Limb (tissue), 2 donors: ENCODE data around the gene SHOX.
A peak's percentile ranks its signal among the peaks of the same experiment; 100 is the strongest.
"Not testable (repeated sequence)": the region's sequence is repeated elsewhere in the genome, so short reads cannot be mapped to it uniquely, and the experiment has no call there.

Experiments
- DNase-seq, 2 donors: peaks; one replicate each; pipeline ENCODE4 v3.0.0-alpha.2; 2016; ENCODE audit errors: extremely low spot score in 2 of 2

The SHOX gene

GRCh38 chrX:630612-631496 is at the start of gene SHOX:
TSS of gene SHOX (plus strand) at chrX:630791. CDS start at chrX:630898, 107 bp downstream.
- peak in 1 of 2 donors; percentile 71 for DNase-seq

DNA sequence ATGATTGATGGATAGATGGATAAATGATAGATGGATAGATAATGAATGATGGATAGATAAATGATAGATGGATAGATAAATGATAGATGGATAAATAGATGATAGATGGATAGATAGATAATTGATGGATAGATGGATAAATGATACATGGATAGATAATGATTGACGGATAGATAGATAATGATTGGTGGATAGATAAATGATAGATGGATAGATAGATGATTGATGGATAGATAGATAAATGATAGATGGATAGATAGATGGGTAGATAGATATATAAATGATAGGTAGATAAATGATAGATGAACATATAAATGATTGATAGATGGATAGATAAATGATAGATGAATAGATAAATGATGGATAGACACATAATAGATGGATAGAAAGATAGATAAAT is 49.5 kb upstream of the SHOX start:
- DNase-seq = no peak

- DNase-seq = no peak
Observed at GRCh38 chrX:581720-582298, 48.8 kb upstream of the SHOX start.

GRCh38 chrX:584572-584971 is 46.0 kb upstream of the SHOX start:
- no peak for DNase-seq

DNA sequence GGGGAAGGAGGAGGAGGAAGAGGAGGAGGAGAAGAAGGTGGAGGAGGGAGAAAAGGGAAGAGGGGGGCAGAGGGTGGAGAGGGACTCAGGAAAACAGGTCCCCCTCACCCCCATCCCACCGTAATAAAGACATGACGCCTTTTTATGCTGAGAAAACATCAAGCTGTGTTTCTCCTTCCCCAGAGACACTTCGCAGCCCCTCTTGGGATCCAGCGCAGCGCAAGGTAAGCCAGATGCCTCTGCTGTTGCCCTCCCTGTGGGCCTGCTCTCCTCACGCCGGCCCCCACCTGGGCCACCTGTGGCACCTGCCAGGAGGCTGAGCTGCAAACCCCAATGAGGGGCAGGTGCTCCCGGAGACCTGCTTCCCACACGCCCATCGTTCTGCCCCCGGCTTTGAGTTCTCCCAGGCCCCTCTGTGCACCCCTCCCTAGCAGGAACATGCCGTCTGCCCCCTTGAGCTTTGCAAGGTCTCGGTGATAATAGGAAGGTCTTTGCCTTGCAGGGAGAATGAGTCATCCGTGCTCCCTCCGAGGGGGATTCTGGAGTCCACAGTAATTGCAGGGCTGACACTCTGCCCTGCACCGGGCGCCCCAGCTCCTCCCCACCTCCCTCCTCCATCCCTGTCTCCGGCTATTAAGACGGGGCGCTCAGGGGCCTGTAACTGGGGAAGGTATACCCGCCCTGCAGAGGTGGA is 45.3 kb upstream of the SHOX start:
- DNase-seq = no peak

GRCh38 chrX:586351-586750 is 44.2 kb upstream of the SHOX start:
- DNase-seq = no peak

DNA sequence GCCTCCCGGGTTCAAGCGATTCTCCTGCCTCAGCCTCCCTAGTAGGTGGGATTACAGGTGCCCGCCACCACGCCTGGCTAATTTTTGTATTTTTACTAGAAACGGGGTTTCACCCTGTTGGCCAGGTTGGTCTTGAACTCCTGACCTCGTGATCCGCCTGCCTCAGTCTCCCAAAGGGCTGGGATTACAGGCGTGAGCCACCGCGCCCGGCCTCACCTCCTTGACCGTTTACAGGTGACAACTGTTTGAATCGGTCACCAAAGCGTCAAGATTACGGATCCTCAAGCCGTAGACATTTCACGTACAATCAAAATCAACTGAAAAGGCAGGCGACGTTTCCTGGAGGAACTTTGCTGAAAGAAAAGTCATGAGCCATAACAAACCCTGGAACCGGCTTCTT is 41.3 kb upstream of the SHOX start:
- DNase-seq = not testable (repeated sequence)

DNA sequence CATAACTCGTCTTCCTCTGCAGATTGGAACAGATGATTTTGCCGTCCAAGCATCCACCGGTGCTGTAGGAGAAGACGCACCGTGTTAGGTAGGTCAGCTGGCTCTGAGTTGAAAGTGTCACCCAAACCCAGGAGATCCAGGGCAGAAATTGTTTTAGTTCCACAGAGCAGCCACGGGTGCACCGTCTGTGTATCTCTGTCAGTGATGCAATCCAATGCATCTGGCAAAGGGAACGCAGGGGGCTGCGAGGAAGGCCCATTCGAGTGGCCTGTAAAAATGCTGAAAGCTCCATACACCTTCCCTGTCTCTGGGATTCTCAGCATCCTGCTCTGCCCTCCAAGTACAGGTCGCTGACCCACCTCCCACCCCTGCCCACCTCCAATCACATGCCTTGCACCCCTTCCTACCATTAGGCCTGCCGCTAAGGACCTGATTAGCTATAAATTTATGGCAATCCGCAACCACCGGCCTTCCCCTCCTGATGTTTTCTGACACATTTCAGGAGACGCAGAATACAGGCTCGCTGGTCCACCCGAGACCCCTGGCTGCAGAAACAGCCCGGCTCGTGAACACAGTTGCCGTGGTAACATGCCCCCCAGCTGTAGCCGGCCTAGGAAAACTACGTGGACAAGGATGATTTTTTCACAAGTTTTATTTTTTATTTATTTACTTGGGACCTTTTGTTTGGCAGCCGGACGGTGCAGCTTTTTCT is 39.7 kb upstream of the SHOX start:
- no peak for DNase-seq

DNA sequence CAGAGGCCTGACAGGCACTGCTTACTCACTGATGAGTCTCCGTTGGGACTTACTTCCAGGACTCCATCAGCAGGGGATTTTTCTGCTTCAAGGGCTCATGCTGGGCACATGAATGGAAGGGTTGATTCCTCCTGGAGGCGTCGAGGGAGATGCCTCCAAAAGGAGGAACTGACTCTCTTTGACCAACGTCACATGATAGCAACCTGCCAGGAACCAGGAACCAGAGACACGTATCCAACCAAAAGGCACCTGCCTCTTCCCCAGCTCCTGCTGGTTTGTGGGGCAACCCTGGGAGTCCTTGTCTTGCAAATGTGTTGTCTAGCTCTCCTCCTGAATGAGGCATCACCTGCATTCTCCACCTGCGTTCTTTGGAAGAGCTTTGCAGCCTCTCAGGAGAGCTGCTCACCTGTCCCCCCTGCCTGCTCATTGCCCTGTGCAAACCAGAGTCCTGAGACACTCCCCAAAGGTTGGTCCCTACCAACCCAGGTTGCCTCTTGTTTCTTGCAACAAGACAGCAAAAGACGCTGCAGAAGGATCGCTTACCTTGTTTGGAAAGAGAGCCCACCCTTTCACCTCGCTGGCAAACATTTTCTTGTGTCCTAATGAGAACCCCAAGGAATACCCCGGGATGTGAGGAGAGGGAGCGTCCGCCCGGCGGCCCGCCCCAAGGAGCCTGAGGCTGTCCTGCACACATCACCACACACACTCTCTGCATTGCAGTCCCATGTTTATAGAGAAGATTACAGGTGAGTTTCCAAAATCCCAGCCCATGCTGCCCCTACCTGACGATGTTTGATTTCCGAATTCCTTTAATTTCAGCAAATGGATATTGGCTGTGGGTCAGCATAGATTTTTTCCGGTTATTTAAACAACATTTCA is 30.5 kb upstream of the SHOX start:
- no peak for DNase-seq

DNA sequence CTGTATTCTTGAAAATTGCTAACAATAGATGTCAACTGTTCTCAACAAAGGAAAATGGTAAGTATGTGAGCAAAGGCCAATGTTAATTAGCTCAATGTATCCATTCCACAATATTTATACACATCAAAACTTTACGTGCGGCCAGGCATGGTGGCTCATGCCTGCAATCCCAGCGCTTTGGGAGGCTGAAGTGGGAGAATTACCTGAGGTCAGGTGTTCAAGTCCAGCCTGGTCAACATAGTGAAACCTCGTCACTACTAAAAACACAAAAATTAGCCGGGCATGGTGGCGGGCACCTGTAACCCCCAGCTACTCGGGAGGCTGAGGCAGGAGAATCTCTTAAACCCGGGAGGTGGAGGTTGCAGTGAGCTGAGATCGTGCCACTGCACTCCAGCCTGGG is 27.6 kb upstream of the SHOX start:
- DNase-seq = not testable (repeated sequence)

DNA sequence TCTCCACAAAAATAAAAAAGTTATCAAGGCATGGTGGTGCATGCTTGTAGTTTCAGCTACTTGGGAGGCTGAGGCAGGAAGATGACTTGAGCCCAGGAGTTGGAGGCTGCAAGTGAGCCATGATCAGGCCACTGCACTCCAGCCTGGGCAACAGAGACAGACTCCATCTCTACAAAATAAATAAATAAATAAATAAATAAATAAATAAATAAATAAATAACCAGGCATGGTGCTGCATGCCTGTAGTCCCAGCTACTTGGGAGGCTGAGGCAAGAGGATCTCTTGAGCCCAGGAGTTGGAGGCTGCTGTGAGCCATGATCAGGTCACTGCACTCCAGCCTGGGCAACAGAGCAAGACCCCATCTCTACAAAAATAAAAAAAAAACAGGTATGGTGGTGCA is 26.0 kb upstream of the SHOX start:
- not testable (repeated sequence) for DNase-seq

DNA sequence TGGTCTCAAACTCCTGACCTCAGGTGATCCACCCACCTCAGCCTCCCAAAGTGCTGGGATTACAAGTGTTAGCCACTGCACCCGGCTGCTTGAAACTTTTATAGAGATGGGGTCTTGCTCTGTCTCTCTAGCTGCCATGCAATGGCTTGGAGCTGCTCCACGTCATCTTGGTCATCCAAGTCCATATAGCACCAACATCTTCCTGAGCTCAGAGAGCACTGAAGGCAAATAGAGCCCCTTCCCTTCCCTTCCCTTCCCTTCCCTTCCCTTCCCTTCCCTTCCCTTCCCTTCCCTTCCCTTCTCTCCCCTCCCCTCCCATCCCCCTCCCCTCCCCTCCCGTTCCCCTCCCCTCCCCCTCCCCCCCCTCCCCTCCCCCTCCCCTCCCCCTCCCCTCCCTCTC is 22.5 kb upstream of the SHOX start:
- DNase-seq = not testable (repeated sequence)

DNA sequence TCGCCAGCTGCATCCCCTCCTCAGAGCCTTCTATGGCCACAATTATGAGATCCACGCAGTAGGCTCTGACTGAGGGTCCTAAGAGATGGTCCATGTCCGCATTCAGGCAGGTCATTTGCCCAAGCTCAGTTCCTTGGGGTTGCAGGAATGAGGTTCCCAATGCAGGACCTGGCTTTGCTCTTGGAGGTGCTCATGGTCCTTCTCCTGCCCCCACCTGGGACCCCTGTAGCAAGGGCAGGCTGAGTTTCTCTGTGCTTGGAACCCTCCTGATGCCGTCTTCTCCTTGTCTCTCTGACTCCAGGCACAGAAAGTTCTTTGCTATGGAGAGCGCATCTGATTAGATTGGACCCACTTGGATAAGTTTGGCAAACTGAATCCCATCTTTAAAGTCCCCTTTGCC is 16.5 kb upstream of the SHOX start:
- no peak for DNase-seq

- DNase-seq = no peak
Observed at GRCh38 chrX:617401-617800, 13.2 kb upstream of the SHOX start.

DNA sequence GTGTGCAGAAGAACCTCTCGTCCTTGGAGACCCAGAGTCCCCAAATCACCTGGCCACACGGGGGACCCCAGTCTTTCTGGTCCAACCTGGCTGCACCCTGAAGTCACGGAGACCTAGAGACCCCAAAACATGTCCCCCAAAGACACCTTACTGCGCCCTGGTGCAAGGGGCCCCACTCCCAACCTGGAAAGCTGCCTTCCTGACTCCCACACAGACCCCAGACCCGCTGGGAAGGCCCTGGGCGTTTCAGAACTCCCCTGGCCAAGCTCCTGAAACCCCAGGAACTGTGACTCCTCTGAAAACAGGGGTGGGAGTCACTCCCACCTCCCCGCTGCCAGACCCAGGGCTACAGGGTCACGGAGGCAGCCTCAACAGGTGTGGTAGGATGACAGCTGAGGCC is 12.7 kb upstream of the SHOX start:
- no peak for DNase-seq

GRCh38 chrX:618304-618703 is 12.3 kb upstream of the SHOX start:
- not testable (repeated sequence) for DNase-seq

- DNase-seq = no peak
Observed at GRCh38 chrX:618761-619450, 11.7 kb upstream of the SHOX start.

- DNase-seq = peak in 1 of 2 donors; percentile 35
Observed at GRCh38 chrX:619451-619811, 11.2 kb upstream of the SHOX start.

DNA sequence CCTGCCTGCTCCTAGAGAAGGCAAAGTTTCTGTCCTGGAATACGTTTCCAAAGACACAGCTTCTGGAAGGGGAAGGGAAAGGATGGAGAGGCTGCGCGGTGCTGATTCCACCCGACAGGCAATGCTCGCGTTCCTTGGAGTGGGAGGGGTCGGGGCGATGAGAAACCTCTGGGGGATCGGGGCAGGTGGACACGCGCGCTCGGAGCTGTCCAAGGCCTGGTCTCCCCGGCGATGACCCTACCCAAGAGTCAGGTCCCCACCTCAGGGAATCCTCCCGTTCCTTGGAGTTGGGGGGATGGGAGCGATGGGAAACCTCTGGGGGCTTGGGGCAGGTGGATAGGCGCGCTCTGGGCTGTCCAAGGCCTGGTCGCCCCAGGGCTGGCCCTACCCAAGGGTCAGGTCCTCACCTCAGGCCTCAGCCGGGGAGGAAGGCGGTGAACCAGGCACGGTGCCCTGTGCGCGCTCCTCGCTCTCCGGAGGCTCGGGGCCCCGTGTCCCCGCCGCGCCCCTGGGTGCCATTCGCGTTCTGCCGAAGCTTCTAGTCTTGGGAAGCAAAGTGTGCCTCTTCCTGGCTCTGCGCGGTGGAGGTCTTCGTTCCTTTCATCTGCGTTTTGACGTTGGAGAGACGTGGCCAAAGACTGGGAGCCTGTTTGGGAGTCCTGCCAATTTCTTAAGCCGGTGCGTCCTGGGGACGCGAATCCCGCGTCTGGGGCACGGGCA is 10.6 kb upstream of the SHOX start:
- peak in 1 of 2 donors; percentile 42 for DNase-seq
